ENCODE data around the gene CTPS1.

Gene CTPS1

DNA sequence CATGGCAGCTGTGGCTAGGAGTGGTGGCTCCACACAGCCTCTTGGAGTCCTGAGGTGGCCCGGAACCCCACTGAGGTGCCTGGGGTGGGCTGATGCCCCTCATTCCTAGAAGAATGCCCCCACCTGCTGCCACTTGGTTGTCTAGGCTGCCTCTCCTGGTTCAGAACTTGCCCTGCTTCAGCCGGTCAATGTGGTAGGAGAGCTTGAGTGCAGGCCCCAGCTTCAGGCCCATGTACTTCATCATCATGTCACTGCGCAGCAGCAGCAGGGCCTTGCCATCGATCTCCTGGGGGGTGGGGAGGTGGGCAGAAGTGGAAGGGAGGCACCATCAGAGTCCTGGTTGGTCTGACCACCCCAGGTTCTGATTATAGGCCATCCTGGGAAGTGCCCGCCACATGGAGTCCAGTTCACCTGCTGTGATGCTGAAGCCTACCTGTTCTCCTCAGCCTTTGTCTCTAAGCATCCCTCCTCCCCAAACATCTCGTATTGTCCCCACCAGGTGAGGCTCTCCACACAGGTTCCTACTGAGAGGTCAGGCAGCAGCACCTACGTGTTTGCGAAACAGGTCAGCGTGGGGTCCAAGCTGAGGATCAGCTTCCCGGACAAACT is 48.6 kb downstream of the CTPS1 start:
- DNase-seq: no peak

DNA sequence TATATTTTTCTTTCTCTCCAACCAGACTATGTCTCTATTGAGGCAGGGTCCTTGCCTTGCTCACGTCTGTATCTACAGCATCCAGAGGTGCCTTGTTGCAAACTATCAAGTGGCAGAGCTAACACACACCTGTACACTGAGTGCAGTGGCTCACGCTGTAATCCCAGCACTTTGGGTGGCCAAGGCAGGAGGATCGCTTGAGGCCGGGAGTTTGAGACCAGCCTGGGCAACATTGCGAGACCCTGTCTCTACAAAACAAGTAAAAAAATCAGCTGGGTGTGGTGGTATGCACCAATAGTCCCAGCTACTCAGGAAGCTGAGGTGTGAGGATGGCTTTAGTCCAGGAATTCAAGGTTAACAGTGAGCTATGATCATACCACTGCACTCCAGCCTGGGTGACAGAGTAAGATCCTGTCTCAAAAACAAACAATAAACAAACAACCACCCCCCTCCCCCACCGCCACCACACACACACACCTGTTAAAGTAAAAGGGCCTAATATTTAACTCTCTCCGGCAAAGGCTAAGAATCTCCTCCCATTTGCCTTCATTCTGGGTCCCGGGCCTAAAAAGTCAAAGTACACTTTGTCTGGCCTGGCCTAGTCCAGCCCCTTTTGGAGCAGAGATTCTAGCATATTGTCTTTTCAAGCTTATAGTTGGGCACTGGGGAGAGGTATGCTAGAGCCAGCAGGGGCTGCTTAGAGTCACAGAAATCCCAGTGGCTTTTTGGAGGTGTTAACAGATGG is 51.5 kb downstream of the CTPS1 start:
- DNase-seq: no peak

DNA sequence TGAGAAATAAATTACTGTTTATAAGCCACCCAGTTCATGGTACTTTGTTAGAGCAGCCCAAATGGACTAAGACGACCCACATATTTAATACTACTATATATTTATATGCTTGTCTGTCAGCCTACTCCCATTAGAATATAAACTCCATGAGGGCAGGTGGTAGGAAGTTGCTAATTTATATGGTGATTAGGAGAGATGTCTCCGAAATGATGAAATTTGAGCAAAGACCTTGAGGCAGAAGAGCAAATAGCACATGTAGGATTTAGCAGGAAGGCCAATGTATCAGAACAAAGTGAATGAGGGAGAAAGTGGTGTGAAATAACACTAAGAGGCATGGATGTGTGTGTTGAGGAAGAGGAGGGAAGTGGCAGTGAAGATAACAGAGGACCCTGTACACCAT is 52.7 kb downstream of the CTPS1 start:
- no peak for DNase-seq

- no peak for DNase-seq
Measured at GRCh38 chr1:41033272-41033671, 53.8 kb downstream of the CTPS1 start.

DNA sequence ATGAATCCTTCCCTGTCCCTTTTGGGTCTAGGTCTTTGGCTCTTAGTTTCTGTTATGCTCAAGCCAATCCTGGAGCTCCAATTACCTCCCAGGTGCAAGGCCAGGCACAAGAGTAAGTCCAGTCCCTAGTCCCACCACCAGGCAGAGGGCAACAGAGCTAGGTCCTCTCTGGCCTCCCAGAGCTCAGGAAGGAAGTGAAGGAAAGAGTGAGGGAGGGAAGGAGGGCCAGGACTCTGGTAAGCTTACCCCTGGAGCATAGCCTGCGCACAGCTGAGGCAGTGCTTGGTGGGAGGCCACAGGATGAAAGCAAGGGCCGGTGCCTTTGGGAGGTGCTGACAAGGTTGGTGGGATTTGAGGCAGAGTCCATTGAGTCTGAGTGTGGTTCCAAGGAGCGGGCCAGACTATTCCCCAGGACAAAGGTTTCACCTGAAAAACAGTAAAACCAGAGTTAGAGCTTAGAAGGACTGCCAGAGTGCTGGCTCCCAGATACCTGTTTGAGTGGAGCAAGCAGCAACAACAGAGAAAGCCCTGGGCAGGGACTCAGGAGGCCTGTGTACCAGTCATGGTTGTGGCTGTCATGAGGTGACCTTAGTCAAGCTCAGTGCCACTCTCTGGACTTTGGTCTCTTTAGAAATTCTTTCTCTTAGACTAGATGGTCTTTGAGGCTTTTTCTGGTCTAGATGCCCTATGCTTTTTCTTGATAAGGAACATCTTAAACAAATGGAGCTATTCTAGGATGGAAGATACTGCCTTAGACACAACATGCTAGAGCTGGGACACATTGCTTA is 57.8 kb downstream of the CTPS1 start:
- DNase-seq: no peak

GRCh38 chr1:41038110-41038509 is 58.6 kb downstream of the CTPS1 start:
- no peak for DNase-seq

- no peak for DNase-seq
Measured at GRCh38 chr1:41041614-41042270, 62.2 kb downstream of the CTPS1 start.

- DNase-seq: no peak
Measured at GRCh38 chr1:41044187-41044586, 64.7 kb downstream of the CTPS1 start.

DNA sequence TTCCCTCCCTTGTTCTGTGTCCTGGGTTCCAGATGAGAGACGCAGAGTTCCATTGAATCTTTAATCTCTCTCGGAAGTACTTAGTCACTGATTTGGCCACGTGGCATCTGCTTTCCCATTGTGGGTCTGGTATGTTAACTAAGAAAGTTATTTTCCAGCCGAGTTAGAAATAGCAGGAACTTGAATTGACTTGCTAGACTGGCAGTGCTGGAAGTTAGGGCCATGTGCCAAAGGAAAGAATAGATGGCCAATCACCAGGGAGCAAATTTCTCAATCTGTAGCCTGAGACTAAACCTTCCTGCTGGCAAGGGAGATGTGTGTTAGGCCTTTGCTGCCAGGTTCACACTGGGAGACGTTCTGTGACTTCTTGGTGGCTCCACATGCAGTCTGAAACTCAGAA is 66.2 kb downstream of the CTPS1 start:
- DNase-seq: no peak

DNA sequence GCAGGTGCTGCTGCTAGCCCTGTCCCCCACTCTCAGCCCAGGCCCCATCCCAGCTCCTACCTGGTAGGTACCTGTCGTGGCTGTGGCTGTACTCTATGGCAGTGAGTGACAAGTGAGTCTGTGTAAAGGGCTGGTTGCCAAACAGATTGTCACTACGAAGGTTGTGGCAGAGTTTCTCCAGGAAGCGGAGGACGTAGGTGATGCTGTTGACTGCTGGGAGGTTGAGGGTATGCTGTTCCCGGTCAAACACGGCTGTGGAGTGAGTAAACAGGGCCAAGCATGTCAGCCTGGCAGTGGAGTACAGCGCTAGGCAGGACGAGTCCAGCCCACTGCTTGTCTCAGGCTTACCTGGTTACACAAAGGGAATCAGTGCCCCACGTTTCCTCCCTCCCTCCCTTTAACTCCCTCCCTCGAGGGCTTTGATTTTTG is 66.9 kb downstream of the CTPS1 start:
- DNase-seq: no peak

- DNase-seq: no peak
Measured at GRCh38 chr1:41048540-41048939, 69.0 kb downstream of the CTPS1 start.

GRCh38 chr1:41051022-41051421 is 71.5 kb downstream of the CTPS1 start:
- DNase-seq: no peak

- DNase-seq: no peak
Measured at GRCh38 chr1:41053316-41053715, 73.8 kb downstream of the CTPS1 start.

GRCh38 chr1:41056907-41057306 is 77.4 kb downstream of the CTPS1 start:
- no peak for DNase-seq
